ENCODE results near the gene RASGRP3. TPM values are rescaled to one million over a fixed set of nuclear protein-coding genes. Genes with fewer than 3 reads are reported as not detected.

Gene RASGRP3
- total RNA-seq, 2 experiments from 2014 or later = 3.9 to 4.5 TPM

DNA sequence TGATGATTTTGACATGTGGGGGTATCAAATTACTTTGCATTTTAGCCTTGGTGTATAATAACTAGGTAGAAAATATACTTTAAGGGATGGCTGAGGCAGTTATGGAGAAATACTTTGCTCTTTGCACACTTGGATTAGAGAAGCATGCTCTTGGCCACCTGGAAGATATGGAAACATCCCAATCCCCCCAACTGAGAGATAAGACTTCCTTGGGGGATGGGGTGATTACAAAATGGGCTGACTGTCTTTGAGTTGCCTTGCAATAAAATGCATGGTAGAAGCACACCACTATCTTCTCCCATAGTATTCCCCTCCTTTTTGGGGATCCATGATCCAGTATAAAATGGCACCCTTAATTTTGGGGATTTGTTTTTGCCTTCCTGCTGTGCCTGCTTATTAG lies 137.7 kb downstream of the RASGRP3 start:
- H3K4me3 Mint-ChIP-seq = no peak overlapping the region
- no peak overlapping the region for H3K27ac Mint-ChIP-seq
- DNase-seq (no peak), ATAC-seq (no peak)
- H3K9me3 Mint-ChIP-seq (ENCODE audit: low read depth) = peaks cover 19% of the 10 kb centered on the region
- no peaks in the 10 kb centered on the region for H3K4me1 Mint-ChIP-seq
- CTCF ChIA-PET = no interaction called here
- no peaks in the 10 kb centered on the region for H3K27me3 Mint-ChIP-seq
- H3K36me3 Mint-ChIP-seq (ENCODE audit: low read depth) = peaks cover 26% of the 10 kb centered on the region
- POLR2A ChIA-PET = no interaction called here
- intact Hi-C loops (cut with DNase I, micrococcal nuclease) = no loop called here

Other genes with a start within 250 kb of the RASGRP3 start
- 10 to 100 TPM; 42.9 to 61.5 TPM for gene FAM98A, start 122.7 kb downstream of the RASGRP3 start, total RNA-seq